GM19324 (cell line): ENCODE data around the gene SPINK4.

Experiments
- ATAC-seq: cut with Tn5 transposase; IDR thresholded peaks from one replicate; pipeline ENCODE4 v1.9.1; 2021; ENCODE audit warnings: mild to moderate bottlenecking, moderate library complexity; ENCODE audit not compliant: unreplicated experiment, low FRiP score

Gene SPINK4

GRCh38 chr9:33255471-33255870, 15.5 kb downstream of the SPINK4 start:
- ATAC-seq: no peak

- no peak for ATAC-seq
Observed at GRCh38 chr9:33256236-33256635, 16.3 kb downstream of the SPINK4 start.

- no peak for ATAC-seq
Observed at GRCh38 chr9:33257276-33257675, 17.3 kb downstream of the SPINK4 start.

- no peak for ATAC-seq
Observed at GRCh38 chr9:33260372-33260771, 20.4 kb downstream of the SPINK4 start.

GRCh38 chr9:33263131-33264002, 23.4 kb downstream of the SPINK4 start:
- ATAC-seq: peak; percentile 7

- peak; percentile 25 for ATAC-seq
Observed at GRCh38 chr9:33264003-33264472, 24.1 kb downstream of the SPINK4 start.

- peak; percentile 82 for ATAC-seq
Observed at GRCh38 chr9:33264473-33265177, 24.7 kb downstream of the SPINK4 start, which contains the start of the genes BAG1 and CHMP5. BAG1 (minus strand) TSS chr9:33264708. CHMP5 (plus strand) TSS chr9:33265049; CDS start chr9:33265079, 30 bp downstream.

GRCh38 chr9:33265211-33265865, 25.4 kb downstream of the SPINK4 start:
- no peak for ATAC-seq

GRCh38 chr9:33267151-33267767, 27.3 kb downstream of the SPINK4 start:
- ATAC-seq: no peak

- no peak for ATAC-seq
Observed at GRCh38 chr9:33270146-33270545, 30.2 kb downstream of the SPINK4 start.

- ATAC-seq: no peak
Observed at GRCh38 chr9:33272061-33272460, 32.1 kb downstream of the SPINK4 start.

GRCh38 chr9:33273266-33273971, 33.5 kb downstream of the SPINK4 start:
- ATAC-seq: no peak

GRCh38 chr9:33273972-33274328, 34.0 kb downstream of the SPINK4 start:
- no peak for ATAC-seq

- no peak for ATAC-seq
Observed at GRCh38 chr9:33277484-33277883, 37.5 kb downstream of the SPINK4 start.

GRCh38 chr9:33285502-33285901, 45.5 kb downstream of the SPINK4 start:
- ATAC-seq: no peak

GRCh38 chr9:33287087-33287490, 47.1 kb downstream of the SPINK4 start:
- ATAC-seq: no peak

- no peak for ATAC-seq
Observed at GRCh38 chr9:33288235-33288634, 48.3 kb downstream of the SPINK4 start.

- no peak for ATAC-seq
Observed at GRCh38 chr9:33288828-33289483, 49.0 kb downstream of the SPINK4 start.

- no peak for ATAC-seq
Observed at GRCh38 chr9:33289496-33289895, 49.5 kb downstream of the SPINK4 start.

GRCh38 chr9:33289936-33290246, 49.9 kb downstream of the SPINK4 start:
- ATAC-seq: no peak
